ENCODE results near the gene FYN.

The FYN gene

GRCh38 chr6:111725446-111726112 lies 147.7 kb downstream of the FYN start:
- DNase-seq (ENCODE audit: low read depth): no peak

- no peak for DNase-seq (ENCODE audit: low read depth)
Measured at GRCh38 chr6:111724505-111724904, 148.7 kb downstream of the FYN start.

GRCh38 chr6:111724039-111724438 lies 149.2 kb downstream of the FYN start:
- no peak for DNase-seq (ENCODE audit: low read depth)

- DNase-seq (ENCODE audit: low read depth): no peak
Measured at GRCh38 chr6:111723412-111723970, 149.8 kb downstream of the FYN start.

- DNase-seq (ENCODE audit: low read depth): no peak
Measured at GRCh38 chr6:111722179-111722731, 151.0 kb downstream of the FYN start.

GRCh38 chr6:111721753-111722154 lies 151.5 kb downstream of the FYN start:
- peak; percentile 30 for DNase-seq (ENCODE audit: low read depth)

- DNase-seq (ENCODE audit: low read depth): no peak
Measured at GRCh38 chr6:111720931-111721496, 152.2 kb downstream of the FYN start.

- DNase-seq (ENCODE audit: low read depth): no peak
Measured at GRCh38 chr6:111718990-111719389, 154.3 kb downstream of the FYN start.

GRCh38 chr6:111718326-111718725 lies 154.9 kb downstream of the FYN start:
- DNase-seq (ENCODE audit: low read depth): no peak

GRCh38 chr6:111717621-111718020 lies 155.6 kb downstream of the FYN start:
- no peak for DNase-seq (ENCODE audit: low read depth)

- DNase-seq (ENCODE audit: low read depth): no peak
Measured at GRCh38 chr6:111716325-111716724, 156.9 kb downstream of the FYN start.

- DNase-seq (ENCODE audit: low read depth): no peak
Measured at GRCh38 chr6:111715321-111715720, 157.9 kb downstream of the FYN start.

- no peak for DNase-seq (ENCODE audit: low read depth)
Measured at GRCh38 chr6:111714416-111715270, 158.6 kb downstream of the FYN start.

- DNase-seq (ENCODE audit: low read depth): no peak
Measured at GRCh38 chr6:111713811-111714210, 159.4 kb downstream of the FYN start.

GRCh38 chr6:111713236-111713635 lies 160.0 kb downstream of the FYN start:
- no peak for DNase-seq (ENCODE audit: low read depth)

GRCh38 chr6:111711984-111712752 lies 161.1 kb downstream of the FYN start:
- no peak for DNase-seq (ENCODE audit: low read depth)

GRCh38 chr6:111711476-111711875 lies 161.8 kb downstream of the FYN start:
- DNase-seq (ENCODE audit: low read depth): no peak

- no peak for DNase-seq (ENCODE audit: low read depth)
Measured at GRCh38 chr6:111710911-111711310, 162.3 kb downstream of the FYN start.

GRCh38 chr6:111710439-111710838 lies 162.8 kb downstream of the FYN start:
- DNase-seq (ENCODE audit: low read depth): no peak

- DNase-seq (ENCODE audit: low read depth): peak; percentile 49
Measured at GRCh38 chr6:111709615-111710398, 163.4 kb downstream of the FYN start.

GRCh38 chr6:111709201-111709600 lies 164.1 kb downstream of the FYN start:
- DNase-seq (ENCODE audit: low read depth): no peak
